Osteoblast (primary cell): Measurements from ENCODE around the gene CHRNB4. TPM values are rescaled to one million over a fixed set of nuclear protein-coding genes. Genes with fewer than 3 reads are reported as not detected.

Experiments used
- DNase-seq: peaks from one replicate; pipeline ENCODE4 v3.0.0; 2011; ENCODE audit warnings: low spot score, mixed read lengths; ENCODE audit not compliant: insufficient read length; ENCODE audit errors: missing footprints
- H2AFZ ChIP-seq: 2 replicates; pipeline ENCODE4 v1.6.0; 2011; ENCODE audit warnings: mild to moderate bottlenecking, low read length
- H3K27ac ChIP-seq: 2 replicates; pipeline ENCODE4 v1.5.1; 2011; ENCODE audit warnings: mild to moderate bottlenecking, low read depth, low read length, moderate library complexity
- H3K27me3 ChIP-seq: 2 replicates; pipeline ENCODE4 v1.6.0; 2012; ENCODE audit warnings: mild to moderate bottlenecking, control low read depth, inconsistent platforms, low read length, moderate library complexity; ENCODE audit not compliant: insufficient read depth
- H3K36me3 ChIP-seq: 2 replicates; pipeline ENCODE4 v1.5.1; 2011; ENCODE audit warnings: mild to moderate bottlenecking, low read length, control low read depth, moderate library complexity; ENCODE audit not compliant: insufficient read depth
- H3K4me1 ChIP-seq: 2 replicates; pipeline ENCODE4 v1.5.1; 2011; ENCODE audit warnings: mild to moderate bottlenecking, low read length, control low read depth, moderate library complexity; ENCODE audit not compliant: insufficient read depth
- H3K4me2 ChIP-seq: 2 replicates; pipeline ENCODE4 v1.6.0; 2011; ENCODE audit warnings: mild to moderate bottlenecking, low read length; ENCODE audit not compliant: insufficient read depth
- H3K4me3 ChIP-seq: fragments of 200-600 bp; sonication (generic); 3 replicates; pipeline ENCODE4 v1.5.1; 2012; ENCODE audit warnings: mild to moderate bottlenecking, low read length, inconsistent platforms; ENCODE audit not compliant: insufficient read depth
- H3K79me2 ChIP-seq: 2 replicates; pipeline ENCODE4 v1.6.0; 2012; ENCODE audit warnings: mild to moderate bottlenecking, low read length, control low read depth, inconsistent platforms; ENCODE audit not compliant: insufficient read depth
- H3K9me3 ChIP-seq: 2 replicates; pipeline ENCODE4 v1.5.1; 2011; ENCODE audit warnings: low read depth, low read length, control low read depth
- H4K20me1 ChIP-seq: 2 replicates; pipeline ENCODE4 v1.6.0; 2012; ENCODE audit warnings: mild to moderate bottlenecking, low read length, control low read depth; ENCODE audit not compliant: insufficient read depth
- total RNA-seq: library from RNA; depleted of rRNA; stranded (reverse); fragments of >200 nt; gene quantifications from 2 replicates; pipeline ENCODE4 v1.2.3, GENCODE V29; 2012
- TF ChIP-seq, protein P1 (sequence below): IDR thresholded peaks from 2 replicates; pipeline ENCODE4 v1.5.1; 2011; ENCODE audit warnings: mild to moderate bottlenecking, low read depth, low read length, moderate library complexity; ENCODE audit errors: extremely low read depth

Gene CHRNB4
- total RNA-seq, 1 donor: not detected

DNA sequence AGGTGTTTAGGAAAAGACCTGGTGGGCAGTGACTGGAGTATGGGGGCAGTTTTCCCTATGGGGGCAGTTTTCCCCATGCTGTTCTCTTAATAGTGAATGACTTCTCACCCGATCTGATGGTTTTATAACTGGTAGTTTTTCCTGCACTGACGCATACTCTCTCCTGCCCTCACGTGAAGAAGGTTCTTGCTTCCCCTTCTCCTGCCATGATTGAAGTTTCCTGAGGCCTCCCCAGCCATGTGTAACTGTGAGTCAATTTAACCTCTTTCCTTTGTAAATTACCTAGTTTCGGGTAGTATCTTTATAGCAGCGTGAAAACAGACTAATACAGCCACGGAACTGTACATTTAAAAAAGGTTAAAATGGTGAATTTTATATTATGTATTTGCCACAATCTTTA lies 25.0 kb upstream of the CHRNB4 start:
- H3K27me3 ChIP-seq: peaks cover 11% of the 10 kb centered on the region
- TF ChIP-seq, protein P1, sequence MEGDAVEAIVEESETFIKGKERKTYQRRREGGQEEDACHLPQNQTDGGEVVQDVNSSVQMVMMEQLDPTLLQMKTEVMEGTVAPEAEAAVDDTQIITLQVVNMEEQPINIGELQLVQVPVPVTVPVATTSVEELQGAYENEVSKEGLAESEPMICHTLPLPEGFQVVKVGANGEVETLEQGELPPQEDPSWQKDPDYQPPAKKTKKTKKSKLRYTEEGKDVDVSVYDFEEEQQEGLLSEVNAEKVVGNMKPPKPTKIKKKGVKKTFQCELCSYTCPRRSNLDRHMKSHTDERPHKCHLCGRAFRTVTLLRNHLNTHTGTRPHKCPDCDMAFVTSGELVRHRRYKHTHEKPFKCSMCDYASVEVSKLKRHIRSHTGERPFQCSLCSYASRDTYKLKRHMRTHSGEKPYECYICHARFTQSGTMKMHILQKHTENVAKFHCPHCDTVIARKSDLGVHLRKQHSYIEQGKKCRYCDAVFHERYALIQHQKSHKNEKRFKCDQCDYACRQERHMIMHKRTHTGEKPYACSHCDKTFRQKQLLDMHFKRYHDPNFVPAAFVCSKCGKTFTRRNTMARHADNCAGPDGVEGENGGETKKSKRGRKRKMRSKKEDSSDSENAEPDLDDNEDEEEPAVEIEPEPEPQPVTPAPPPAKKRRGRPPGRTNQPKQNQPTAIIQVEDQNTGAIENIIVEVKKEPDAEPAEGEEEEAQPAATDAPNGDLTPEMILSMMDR: no peak
- H3K36me3 ChIP-seq: no peaks in the 10 kb centered on the region
- H3K4me3 ChIP-seq: no peak overlapping the region
- no peak overlapping the region for H3K27ac ChIP-seq
- no peaks in the 10 kb centered on the region for H3K9me3 ChIP-seq
- DNase-seq: no peak
- H3K4me1 ChIP-seq: no peaks in the 10 kb centered on the region
- H2AFZ ChIP-seq: no peak overlapping the region
- no peaks in the 10 kb centered on the region for H3K79me2 ChIP-seq
- H3K4me2 ChIP-seq: no peak overlapping the region
- no peaks in the 10 kb centered on the region for H4K20me1 ChIP-seq

DNA sequence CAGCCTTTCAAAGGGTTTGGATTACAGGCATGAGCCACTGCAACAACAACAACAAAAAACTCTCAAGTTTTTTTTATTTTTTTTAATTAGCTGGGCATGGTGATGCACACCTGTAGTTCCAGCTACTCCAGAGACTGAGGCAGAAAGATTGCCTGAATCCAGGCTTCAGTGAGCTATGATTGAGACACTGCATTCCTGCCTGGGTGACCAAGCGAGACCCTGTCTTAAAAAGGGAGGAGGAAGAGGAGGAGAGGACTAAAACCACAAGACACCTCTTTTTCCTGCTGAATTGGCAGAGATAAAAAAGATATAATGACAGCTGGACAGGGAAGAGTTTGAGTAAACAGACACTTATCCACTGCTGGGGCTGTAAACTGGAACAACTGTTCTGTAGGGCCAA lies 22.7 kb upstream of the CHRNB4 start:
- no peak overlapping the region for H3K4me2 ChIP-seq
- no peaks in the 10 kb centered on the region for H3K4me1 ChIP-seq
- H3K4me3 ChIP-seq: no peak overlapping the region
- no peak for DNase-seq
- TF ChIP-seq, protein P1: no peak
- H3K79me2 ChIP-seq: no peaks in the 10 kb centered on the region
- H3K27me3 ChIP-seq: peaks cover 16% of the 10 kb centered on the region
- no peaks in the 10 kb centered on the region for H4K20me1 ChIP-seq
- H3K27ac ChIP-seq: no peak overlapping the region
- H3K9me3 ChIP-seq: no peaks in the 10 kb centered on the region
- no peak overlapping the region for H2AFZ ChIP-seq
- H3K36me3 ChIP-seq: no peaks in the 10 kb centered on the region

GRCh38 chr15:78662028-78662427 lies 21.0 kb upstream of the CHRNB4 start:
- H2AFZ ChIP-seq: no peak overlapping the region
- peaks cover 16% of the 10 kb centered on the region for H3K27me3 ChIP-seq
- TF ChIP-seq, protein P1: no peak
- H3K4me2 ChIP-seq: no peak overlapping the region
- no peak for DNase-seq
- H3K27ac ChIP-seq: no peak overlapping the region
- no peaks in the 10 kb centered on the region for H3K9me3 ChIP-seq
- no peaks in the 10 kb centered on the region for H3K4me1 ChIP-seq
- no peaks in the 10 kb centered on the region for H3K36me3 ChIP-seq
- H3K79me2 ChIP-seq: no peaks in the 10 kb centered on the region
- H3K4me3 ChIP-seq: no peak overlapping the region
- no peaks in the 10 kb centered on the region for H4K20me1 ChIP-seq

DNA sequence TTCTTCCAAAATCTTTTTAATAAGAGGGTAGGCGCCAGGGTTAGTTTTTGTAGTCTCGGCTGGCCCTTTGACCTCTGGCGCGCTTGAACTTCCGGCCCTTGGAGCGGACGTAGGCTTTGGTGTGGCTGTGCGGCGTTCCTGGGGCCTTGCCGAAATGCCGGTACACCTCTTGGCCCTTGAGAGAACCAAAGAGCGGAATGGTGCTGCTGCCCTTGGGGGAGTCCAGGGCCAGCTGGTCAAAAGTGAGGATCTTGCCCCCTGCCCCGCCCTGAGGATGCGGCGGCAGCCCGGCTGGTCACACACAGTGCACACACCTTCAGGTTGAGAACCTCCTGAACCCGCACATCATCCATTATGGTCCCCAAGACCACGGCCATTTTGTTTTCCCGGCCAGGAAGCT lies 20.0 kb upstream of the CHRNB4 start:
- Histone ChIP-seq H3K36me3 (no peaks in the 10 kb centered on the region), H3K4me1 (no peaks in the 10 kb centered on the region), H3K4me3 (no peak overlapping the region), H2AFZ (no peak overlapping the region), H3K4me2 (no peak overlapping the region), H3K79me2 (no peaks in the 10 kb centered on the region), H3K9me3 (no peaks in the 10 kb centered on the region), H3K27me3 (peaks cover 16% of the 10 kb centered on the region), H3K27ac (no peak overlapping the region), H4K20me1 (no peaks in the 10 kb centered on the region)
- TF ChIP-seq, protein P1: no peak
- DNase-seq: no peak
